Activated gamma-delta T cell (primary cell): ENCODE measurements around the gene IER5.
"Not testable (repeated sequence)": the region's sequence is repeated elsewhere in the genome, so short reads cannot be mapped to it uniquely, and the experiment has no call there.

Experiments used
- DNase-seq: peaks from one replicate; lab custom pipeline; 2025; lab: John Stamatoyannopoulos, UW

The IER5 gene

GRCh38 chr1:181115971-181116370 lies 27.5 kb downstream of the IER5 start:
- not testable (repeated sequence) for DNase-seq

- no peak for DNase-seq
Observed at GRCh38 chr1:181116819-181117390, 28.4 kb downstream of the IER5 start.

- no peak for DNase-seq
Observed at GRCh38 chr1:181117648-181118449, 29.3 kb downstream of the IER5 start.

DNA sequence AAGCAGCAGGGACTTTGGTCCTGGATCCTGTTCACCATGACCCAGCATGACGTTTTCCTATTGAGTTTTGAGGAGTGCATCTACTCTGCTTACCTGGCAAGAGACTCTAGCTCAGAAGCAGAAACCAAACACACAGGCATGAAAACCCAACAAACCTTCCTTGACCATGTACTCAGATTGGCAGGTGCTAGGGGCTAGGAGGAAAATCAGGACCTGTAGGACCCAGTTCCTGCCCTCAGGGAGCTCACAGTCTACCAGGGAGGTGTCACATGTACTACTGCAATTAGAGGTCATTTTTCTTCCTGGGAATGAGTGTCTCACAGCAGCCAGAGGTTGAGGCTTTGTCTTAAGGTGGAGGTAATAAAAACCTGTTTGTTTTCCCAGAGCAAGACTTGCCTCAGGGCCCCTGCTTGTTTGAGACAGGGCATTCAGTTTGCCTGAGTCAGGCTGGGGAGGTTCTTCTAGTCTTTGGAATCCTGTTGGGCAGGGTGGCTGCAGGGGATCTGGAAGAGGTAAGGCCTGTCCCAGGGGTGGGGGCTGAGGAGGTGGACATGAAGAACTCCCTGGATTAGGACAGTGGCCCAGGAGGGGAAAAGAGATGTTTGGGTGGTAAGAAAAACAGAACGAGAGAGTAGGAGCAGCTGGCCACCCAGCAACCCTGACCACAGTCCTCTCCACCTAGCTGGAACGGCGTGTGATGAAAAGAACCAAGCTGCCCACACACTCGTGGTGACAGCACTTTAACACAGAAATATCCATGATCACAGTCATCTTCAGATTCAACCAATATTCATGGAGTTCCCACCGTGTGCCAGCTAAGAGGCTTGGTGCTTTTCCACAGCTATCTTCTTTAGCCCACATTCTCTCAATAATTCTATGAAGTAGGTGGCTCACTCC lies 30.8 kb downstream of the IER5 start:
- no peak for DNase-seq

DNA sequence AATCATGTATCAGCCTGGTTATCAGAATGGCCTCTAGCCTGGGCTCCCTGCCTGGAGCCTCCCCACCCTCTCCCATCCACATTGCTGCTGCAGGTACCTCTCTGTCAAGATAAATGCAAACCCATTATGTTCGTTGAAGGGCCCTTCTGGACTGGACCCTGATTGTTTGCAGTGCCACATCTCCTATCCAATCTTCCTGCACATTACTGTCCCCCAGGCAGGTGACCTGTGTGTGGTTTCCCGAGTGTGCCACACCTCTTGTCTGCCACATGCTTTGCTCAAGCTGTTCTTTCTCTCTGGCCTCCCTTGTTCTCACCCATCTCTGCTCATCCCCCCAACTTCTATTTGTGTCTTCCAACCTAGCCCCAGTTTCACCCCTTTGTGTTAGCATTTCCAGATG lies 32.4 kb downstream of the IER5 start:
- no peak for DNase-seq

DNA sequence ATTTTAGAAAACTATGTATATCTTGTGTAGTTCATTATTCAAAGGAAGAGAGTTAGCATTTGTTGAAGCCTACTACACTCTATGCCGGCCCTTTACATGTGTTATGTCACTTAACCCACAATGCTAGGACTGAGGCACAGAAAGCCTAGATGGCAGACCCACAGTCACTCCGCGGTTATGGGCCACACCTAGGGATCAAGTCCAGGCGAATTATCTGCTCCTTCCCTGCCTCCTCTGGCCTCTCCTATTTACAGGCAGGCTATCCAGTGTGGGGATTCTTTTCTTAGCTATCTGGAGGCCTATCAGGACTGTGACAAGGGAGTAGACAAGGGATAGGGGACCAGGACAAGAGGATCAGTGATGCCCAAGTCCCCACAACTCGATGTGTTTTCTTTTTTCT lies 33.0 kb downstream of the IER5 start:
- DNase-seq: no peak

DNA sequence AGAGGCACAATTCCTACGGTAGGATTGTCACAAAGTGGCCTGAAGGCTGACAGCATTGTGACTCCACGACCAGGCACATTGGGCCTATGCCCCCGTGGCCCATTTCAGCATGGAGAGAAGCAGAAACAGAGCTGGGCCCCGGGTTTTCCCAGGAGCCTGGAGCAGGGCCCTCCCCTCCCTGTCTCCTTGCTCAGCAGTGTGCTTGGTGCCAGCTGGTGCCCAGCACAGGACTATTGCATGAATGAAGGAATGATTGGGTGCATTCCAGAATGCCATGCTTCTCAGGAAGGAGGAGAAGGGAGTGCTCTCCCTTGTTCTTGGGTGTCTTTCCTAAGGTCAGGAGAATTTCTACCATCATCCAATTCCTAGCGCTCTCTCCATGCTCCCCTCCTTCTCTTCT lies 33.7 kb downstream of the IER5 start:
- no peak for DNase-seq

- no peak for DNase-seq
Observed at GRCh38 chr1:181123173-181123572, 34.7 kb downstream of the IER5 start.

GRCh38 chr1:181124291-181124751 lies 35.8 kb downstream of the IER5 start:
- no peak for DNase-seq

DNA sequence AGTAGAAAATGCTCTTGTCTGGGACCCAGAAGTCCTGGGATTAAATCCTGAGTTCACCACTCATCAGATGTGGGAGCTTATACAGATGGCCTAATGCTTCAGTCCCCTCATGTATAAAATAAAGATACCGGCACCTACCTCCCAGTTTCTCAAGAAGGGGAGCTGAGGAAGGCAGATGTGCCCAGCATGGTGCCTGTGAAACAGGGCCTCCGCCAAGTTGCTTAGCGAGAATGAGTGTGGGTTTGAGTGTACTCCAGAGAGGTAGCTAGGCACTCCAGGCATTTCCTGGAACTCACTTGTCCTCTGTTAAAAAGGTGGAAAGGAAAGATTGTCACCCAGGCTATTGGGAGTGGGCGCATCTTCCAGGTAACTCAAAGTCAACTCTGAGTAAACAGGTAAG lies 37.8 kb downstream of the IER5 start:
- DNase-seq: no peak

DNA sequence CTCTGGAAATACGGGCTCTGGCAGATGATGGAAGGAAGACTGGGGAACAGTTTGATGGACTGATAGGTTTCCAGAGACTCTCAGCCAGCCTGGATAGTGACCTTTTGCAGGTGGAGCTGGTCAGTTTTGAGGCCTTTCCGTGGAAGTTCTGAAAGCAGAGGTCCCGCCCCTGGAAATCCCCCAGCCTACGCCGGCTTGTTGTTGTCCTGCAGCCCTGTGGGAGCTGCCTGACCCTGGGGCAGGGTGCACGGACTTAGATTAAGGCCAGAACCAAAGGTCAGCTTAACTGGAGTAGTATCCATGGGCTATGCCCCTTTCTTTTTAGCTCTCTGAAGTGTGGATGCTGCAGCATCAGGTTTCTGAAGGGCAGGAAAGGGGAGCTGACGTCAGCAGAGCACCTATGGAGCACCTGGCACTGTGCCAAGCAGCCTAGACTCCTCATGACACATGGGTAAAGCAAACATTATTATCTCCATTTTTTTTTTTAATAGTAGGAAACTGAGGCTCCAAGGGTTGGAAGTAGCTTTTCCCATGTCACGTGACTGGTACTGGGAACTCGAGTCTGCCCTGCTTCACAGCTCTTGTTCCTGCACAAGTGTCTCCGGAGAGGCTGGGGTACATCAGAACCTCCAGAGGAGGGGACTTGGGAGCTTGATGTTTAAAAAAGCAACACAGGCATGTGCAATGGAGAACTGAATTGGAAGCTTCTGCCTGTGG lies 38.5 kb downstream of the IER5 start:
- DNase-seq: no peak

GRCh38 chr1:181127898-181128453 lies 39.5 kb downstream of the IER5 start:
- no peak for DNase-seq

- no peak for DNase-seq
Observed at GRCh38 chr1:181128592-181129497, 40.3 kb downstream of the IER5 start.

GRCh38 chr1:181129771-181130606 lies 41.5 kb downstream of the IER5 start:
- no peak for DNase-seq

DNA sequence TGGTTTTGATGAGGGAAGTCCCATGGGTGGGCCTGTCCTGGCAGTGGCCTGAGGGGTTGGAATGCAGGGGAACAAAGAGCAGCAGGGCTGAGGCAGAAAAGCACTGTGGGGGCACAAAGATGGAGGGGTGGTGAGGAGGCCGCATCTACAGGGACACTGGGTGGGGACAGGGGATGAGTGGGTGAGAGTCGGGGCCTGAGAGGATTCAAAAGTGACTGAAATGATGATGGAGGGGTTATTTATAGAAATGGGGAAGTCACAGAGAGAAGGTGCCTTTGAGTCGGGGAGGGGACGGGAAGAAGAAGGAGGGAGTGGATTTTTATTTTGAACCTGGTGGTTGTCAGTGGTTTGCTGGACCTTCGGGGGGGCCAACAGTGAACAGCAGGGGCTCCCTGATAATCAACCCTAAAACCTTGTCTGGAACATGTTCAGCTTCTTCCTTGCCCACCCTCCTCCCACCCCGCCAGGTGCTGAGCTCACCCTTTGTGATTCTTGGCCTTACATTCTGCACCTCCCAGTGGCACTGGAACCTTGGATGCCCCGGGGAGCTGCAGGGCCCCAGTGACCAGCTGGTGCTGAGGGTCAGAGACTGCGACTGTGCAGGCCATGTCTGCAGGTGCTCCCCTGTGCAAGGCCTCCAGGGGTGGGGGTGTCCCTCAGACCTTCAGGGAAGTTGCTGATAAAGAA lies 42.9 kb downstream of the IER5 start:
- no peak for DNase-seq

GRCh38 chr1:181133441-181133951 lies 45.0 kb downstream of the IER5 start:
- DNase-seq: no peak

DNA sequence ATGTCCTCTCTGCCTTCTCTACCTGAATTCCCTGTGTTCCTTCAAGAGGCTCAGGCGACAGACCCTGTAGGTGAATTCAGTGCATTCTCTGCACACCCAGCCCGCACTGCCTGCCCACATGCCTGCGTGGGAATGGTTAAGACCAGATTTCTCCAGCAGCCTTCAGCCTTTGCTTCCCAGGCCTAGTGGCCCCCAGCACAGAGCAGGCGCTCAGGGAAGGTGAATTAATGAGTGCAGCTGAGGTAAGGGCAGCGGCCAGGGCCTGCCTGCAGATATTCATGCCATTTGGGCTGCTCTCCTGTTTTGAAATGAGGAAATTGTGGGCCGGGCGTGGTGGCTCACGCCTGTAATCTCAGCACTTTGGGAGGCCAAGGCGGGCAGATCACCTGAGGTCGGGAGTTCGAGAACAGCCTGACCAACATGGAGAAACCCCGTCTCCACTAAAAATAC lies 45.5 kb downstream of the IER5 start:
- no peak for DNase-seq

DNA sequence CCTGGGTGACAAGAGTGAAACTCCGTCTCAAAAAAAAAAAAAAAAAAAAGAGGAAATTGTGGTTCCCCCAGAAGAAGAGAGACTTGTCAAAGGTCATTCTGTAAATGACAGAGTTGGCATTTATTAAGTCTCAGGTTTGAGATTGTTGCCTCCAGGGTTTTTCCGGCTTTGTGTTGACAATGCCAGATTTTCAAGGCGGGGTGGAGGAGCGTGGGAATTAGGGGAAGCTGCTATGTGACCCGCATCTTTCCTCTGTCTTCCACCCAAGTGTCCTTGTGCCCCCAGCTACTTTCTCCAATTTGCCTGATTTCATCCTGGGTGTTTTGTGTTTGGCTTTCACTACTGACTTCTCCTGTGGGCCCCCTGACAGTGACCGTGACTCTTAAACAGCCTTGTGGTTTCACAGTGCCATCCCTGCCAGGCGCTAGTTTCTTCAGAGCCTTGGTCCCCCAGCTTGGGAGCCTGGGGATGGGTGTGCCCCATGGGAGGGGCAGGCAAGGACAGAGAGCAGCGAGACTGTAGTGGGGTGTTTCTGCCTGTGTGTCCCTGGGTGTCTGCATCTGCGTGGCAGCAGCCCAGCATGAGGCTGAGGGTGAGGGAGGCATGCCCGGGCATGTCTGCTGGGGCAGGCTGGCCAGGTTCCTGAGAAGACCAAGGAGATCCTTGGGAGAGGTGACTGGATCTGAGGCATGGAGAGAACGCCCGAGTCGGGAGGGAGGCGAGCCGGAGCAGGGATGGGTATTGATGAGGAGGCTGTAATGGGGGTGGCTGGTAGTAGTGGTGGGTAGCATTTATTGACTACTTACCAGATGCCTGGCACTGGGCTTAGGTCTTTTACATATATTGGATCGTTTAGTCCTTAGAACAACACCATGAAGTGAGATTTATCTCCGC lies 46.3 kb downstream of the IER5 start:
- no peak for DNase-seq
